Nephron (organoid): ENCODE measurements around the gene KIF16B.
A peak's percentile ranks its signal among the peaks of the same experiment; 100 is the strongest.

Source experiments
- H3K27ac Mint-ChIP-seq, 3 experiments: 2 replicates each; pipeline ENCODE4 v1.8.0; 2020; ENCODE audit warnings: mixed read lengths in 3 of 3, mild to moderate bottlenecking in 2 of 3, moderate library complexity in 1 of 3
- H3K27me3 Mint-ChIP-seq: 2 replicates; pipeline ENCODE4 v1.8.0; 2021; ENCODE audit warnings: low read depth, mild to moderate bottlenecking, moderate library complexity, mixed read lengths
- H3K36me3 Mint-ChIP-seq: 2 replicates; pipeline ENCODE4 v1.8.0; 2020; ENCODE audit warnings: low read depth, mixed read lengths
- H3K4me1 Mint-ChIP-seq: 2 replicates; pipeline ENCODE4 v1.8.0; 2020; ENCODE audit warnings: mixed read lengths
- H3K4me3 Mint-ChIP-seq, 3 experiments: 2 replicates each; pipeline ENCODE4 v1.8.0; 2020; ENCODE audit warnings: mild to moderate bottlenecking in 3 of 3, mixed read lengths in 3 of 3, moderate library complexity in 2 of 3
- H3K9me3 Mint-ChIP-seq: 2 replicates; pipeline ENCODE4 v1.8.0; 2020; ENCODE audit warnings: mixed read lengths
- CTCF ChIP-seq, 3 experiments: fragments of 200-600 bp; sonication (generic); IDR thresholded peaks; one replicate each; pipeline ENCODE4 v1.5.0; 2021; ENCODE audit warnings: antibody characterized with exemption in 3 of 3; ENCODE audit not compliant: unreplicated experiment in 3 of 3

KIF16B gene

GRCh38 chr20:16273812-16274555 lies 299.3 kb downstream of the KIF16B start:
- Mint-ChIP-seq H3K4me1 (peaks cover 44% of the 10 kb centered on the region), H3K27me3 (no peaks in the 10 kb centered on the region), H3K36me3 (peaks cover 3% of the 10 kb centered on the region), H3K27ac (peak overlapping the region; percentile 90 to 94 (median 92)), H3K9me3 (no peaks in the 10 kb centered on the region), H3K4me3 (no peak overlapping the region)
- TF ChIP-seq CTCF (IDR thresholded peaks at IDR 0.05; ENCODE audit: unreplicated experiment in 3 of 3) = no peak

GRCh38 chr20:16272780-16273360 lies 300.4 kb downstream of the KIF16B start:
- Mint-ChIP-seq H3K27ac (peak overlapping the region; percentile 14 to 94 (median 90)), H3K4me3 (no peak overlapping the region), H3K27me3 (no peaks in the 10 kb centered on the region), H3K36me3 (peaks cover 6% of the 10 kb centered on the region), H3K9me3 (no peaks in the 10 kb centered on the region), H3K4me1 (peaks cover 44% of the 10 kb centered on the region)
- no peak for TF ChIP-seq CTCF (IDR thresholded peaks at IDR 0.05; ENCODE audit: unreplicated experiment in 3 of 3)

- H3K4me3 Mint-ChIP-seq = no peak overlapping the region
- H3K27me3 Mint-ChIP-seq = peaks cover 3% of the 10 kb centered on the region
- H3K27ac Mint-ChIP-seq = peak overlapping the region; percentile 39 to 94 (median 90)
- peaks cover 20% of the 10 kb centered on the region for H3K36me3 Mint-ChIP-seq
- no peak for TF ChIP-seq CTCF (IDR thresholded peaks at IDR 0.05; ENCODE audit: unreplicated experiment in 3 of 3)
- peaks cover 38% of the 10 kb centered on the region for H3K4me1 Mint-ChIP-seq
- H3K9me3 Mint-ChIP-seq = peaks cover 8% of the 10 kb centered on the region
These were observed 301.8 kb downstream of the KIF16B start for GRCh38 chr20:16271450-16271849.

- peaks cover 37% of the 10 kb centered on the region for H3K4me1 Mint-ChIP-seq
- no peak overlapping the region for H3K4me3 Mint-ChIP-seq
- peaks cover 23% of the 10 kb centered on the region for H3K36me3 Mint-ChIP-seq
- peaks cover 3% of the 10 kb centered on the region for H3K27me3 Mint-ChIP-seq
- peak overlapping the region; percentile 39 to 94 (median 90) for H3K27ac Mint-ChIP-seq
- TF ChIP-seq CTCF (IDR thresholded peaks at IDR 0.05; ENCODE audit: unreplicated experiment in 3 of 3) = no peak
- peaks cover 12% of the 10 kb centered on the region for H3K9me3 Mint-ChIP-seq
These were observed 302.3 kb downstream of the KIF16B start for GRCh38 chr20:16270989-16271388.

- H3K4me3 Mint-ChIP-seq = no peak overlapping the region
- peaks cover 28% of the 10 kb centered on the region for H3K36me3 Mint-ChIP-seq
- H3K27me3 Mint-ChIP-seq = peaks cover 3% of the 10 kb centered on the region
- no peak for TF ChIP-seq CTCF (IDR thresholded peaks at IDR 0.05; ENCODE audit: unreplicated experiment in 3 of 3)
- H3K27ac Mint-ChIP-seq = peak overlapping the region; percentile 63 to 94 (median 90)
- peaks cover 31% of the 10 kb centered on the region for H3K4me1 Mint-ChIP-seq
- H3K9me3 Mint-ChIP-seq = peaks cover 17% of the 10 kb centered on the region
These were observed 302.8 kb downstream of the KIF16B start for GRCh38 chr20:16270314-16270931.
